Osteoblast (primary cell): ENCODE results near the gene DNAH17. TPM values are rescaled to one million over a fixed set of nuclear protein-coding genes. Genes with fewer than 3 reads are reported as not detected.

Experiments
- DNase-seq: peaks from one replicate; pipeline ENCODE4 v3.0.0; 2011; ENCODE audit warnings: low spot score, mixed read lengths; ENCODE audit not compliant: insufficient read length; ENCODE audit errors: missing footprints
- H2AFZ ChIP-seq: 2 replicates; pipeline ENCODE4 v1.6.0; 2011; ENCODE audit warnings: mild to moderate bottlenecking, low read length
- H3K27ac ChIP-seq: 2 replicates; pipeline ENCODE4 v1.5.1; 2011; ENCODE audit warnings: mild to moderate bottlenecking, low read depth, low read length, moderate library complexity
- H3K27me3 ChIP-seq: 2 replicates; pipeline ENCODE4 v1.6.0; 2012; ENCODE audit warnings: mild to moderate bottlenecking, control low read depth, inconsistent platforms, low read length, moderate library complexity; ENCODE audit not compliant: insufficient read depth
- H3K36me3 ChIP-seq: 2 replicates; pipeline ENCODE4 v1.5.1; 2011; ENCODE audit warnings: mild to moderate bottlenecking, low read length, control low read depth, moderate library complexity; ENCODE audit not compliant: insufficient read depth
- H3K4me1 ChIP-seq: 2 replicates; pipeline ENCODE4 v1.5.1; 2011; ENCODE audit warnings: mild to moderate bottlenecking, low read length, control low read depth, moderate library complexity; ENCODE audit not compliant: insufficient read depth
- H3K4me2 ChIP-seq: 2 replicates; pipeline ENCODE4 v1.6.0; 2011; ENCODE audit warnings: mild to moderate bottlenecking, low read length; ENCODE audit not compliant: insufficient read depth
- H3K4me3 ChIP-seq: fragments of 200-600 bp; sonication (generic); 3 replicates; pipeline ENCODE4 v1.5.1; 2012; ENCODE audit warnings: mild to moderate bottlenecking, low read length, inconsistent platforms; ENCODE audit not compliant: insufficient read depth
- H3K79me2 ChIP-seq: 2 replicates; pipeline ENCODE4 v1.6.0; 2012; ENCODE audit warnings: mild to moderate bottlenecking, low read length, control low read depth, inconsistent platforms; ENCODE audit not compliant: insufficient read depth
- H3K9me3 ChIP-seq: 2 replicates; pipeline ENCODE4 v1.5.1; 2011; ENCODE audit warnings: low read depth, low read length, control low read depth
- H4K20me1 ChIP-seq: 2 replicates; pipeline ENCODE4 v1.6.0; 2012; ENCODE audit warnings: mild to moderate bottlenecking, low read length, control low read depth; ENCODE audit not compliant: insufficient read depth
- total RNA-seq: library from RNA; depleted of rRNA; stranded (reverse); fragments of >200 nt; gene quantifications from 2 replicates; pipeline ENCODE4 v1.2.3, GENCODE V29; 2012
- TF ChIP-seq, protein P1 (sequence below): IDR thresholded peaks from 2 replicates; pipeline ENCODE4 v1.5.1; 2011; ENCODE audit warnings: mild to moderate bottlenecking, low read depth, low read length, moderate library complexity; ENCODE audit errors: extremely low read depth

DNAH17 gene
- total RNA-seq, 1 donor, result under 0.01 TPM

DNA sequence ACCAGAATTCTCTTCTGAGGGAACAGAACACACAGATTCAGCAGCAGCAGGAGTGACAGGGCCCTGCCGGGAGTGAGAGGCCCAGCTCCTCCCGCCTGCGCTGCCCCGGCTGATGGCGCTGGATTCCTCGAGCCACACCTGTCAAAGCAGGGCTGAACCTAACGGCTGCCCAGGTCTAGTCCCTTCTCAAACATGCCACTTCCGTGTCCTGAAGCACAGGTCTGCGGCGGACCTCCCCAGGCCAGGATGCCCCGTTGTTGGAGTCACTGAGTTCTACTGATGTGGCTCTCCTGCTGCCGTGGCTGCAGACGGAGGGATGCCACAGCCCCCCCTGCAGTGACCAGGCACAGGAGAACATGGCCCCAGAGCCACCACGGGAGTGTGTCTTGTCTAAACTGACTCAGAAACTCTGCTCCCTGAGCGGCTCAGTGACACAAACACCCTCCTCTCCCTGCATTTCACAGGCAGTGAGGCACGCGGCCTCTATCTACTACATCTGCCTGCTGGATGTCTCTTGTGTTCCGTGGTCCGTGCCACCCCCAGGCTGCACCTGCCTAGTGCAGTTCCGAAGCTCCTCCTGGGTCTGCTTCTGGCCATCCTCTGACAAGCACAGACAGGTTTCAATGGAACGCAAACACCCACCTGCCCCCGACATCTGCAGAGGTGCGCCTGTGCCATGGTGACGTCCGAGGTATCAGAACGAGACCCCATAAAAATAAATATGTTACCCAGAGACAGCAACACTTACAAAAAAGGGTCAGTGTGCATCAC lies 44.7 kb upstream of the DNAH17 start:
- Histone ChIP-seq H3K4me3 (no peak overlapping the region), H2AFZ (no peak overlapping the region), H4K20me1 (no peaks in the 10 kb centered on the region), H3K36me3 (no peaks in the 10 kb centered on the region), H3K9me3 (no peaks in the 10 kb centered on the region), H3K4me2 (no peak overlapping the region), H3K4me1 (peaks cover 17% of the 10 kb centered on the region), H3K27ac (no peak overlapping the region), H3K79me2 (no peaks in the 10 kb centered on the region), H3K27me3 (no peaks in the 10 kb centered on the region)
- no peak for DNase-seq
- TF ChIP-seq, protein P1, sequence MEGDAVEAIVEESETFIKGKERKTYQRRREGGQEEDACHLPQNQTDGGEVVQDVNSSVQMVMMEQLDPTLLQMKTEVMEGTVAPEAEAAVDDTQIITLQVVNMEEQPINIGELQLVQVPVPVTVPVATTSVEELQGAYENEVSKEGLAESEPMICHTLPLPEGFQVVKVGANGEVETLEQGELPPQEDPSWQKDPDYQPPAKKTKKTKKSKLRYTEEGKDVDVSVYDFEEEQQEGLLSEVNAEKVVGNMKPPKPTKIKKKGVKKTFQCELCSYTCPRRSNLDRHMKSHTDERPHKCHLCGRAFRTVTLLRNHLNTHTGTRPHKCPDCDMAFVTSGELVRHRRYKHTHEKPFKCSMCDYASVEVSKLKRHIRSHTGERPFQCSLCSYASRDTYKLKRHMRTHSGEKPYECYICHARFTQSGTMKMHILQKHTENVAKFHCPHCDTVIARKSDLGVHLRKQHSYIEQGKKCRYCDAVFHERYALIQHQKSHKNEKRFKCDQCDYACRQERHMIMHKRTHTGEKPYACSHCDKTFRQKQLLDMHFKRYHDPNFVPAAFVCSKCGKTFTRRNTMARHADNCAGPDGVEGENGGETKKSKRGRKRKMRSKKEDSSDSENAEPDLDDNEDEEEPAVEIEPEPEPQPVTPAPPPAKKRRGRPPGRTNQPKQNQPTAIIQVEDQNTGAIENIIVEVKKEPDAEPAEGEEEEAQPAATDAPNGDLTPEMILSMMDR, result no peak

GRCh38 chr17:78620099-78620498 lies 42.9 kb upstream of the DNAH17 start:
- no peaks in the 10 kb centered on the region for H4K20me1 ChIP-seq
- H3K4me1 ChIP-seq, result peaks cover 17% of the 10 kb centered on the region
- H3K4me3 ChIP-seq, result no peak overlapping the region
- no peak overlapping the region for H3K27ac ChIP-seq
- no peaks in the 10 kb centered on the region for H3K9me3 ChIP-seq
- no peak overlapping the region for H3K4me2 ChIP-seq
- no peak for DNase-seq
- no peaks in the 10 kb centered on the region for H3K27me3 ChIP-seq
- TF ChIP-seq, protein P1, result no peak
- H2AFZ ChIP-seq, result no peak overlapping the region
- no peaks in the 10 kb centered on the region for H3K79me2 ChIP-seq
- H3K36me3 ChIP-seq, result no peaks in the 10 kb centered on the region

DNA sequence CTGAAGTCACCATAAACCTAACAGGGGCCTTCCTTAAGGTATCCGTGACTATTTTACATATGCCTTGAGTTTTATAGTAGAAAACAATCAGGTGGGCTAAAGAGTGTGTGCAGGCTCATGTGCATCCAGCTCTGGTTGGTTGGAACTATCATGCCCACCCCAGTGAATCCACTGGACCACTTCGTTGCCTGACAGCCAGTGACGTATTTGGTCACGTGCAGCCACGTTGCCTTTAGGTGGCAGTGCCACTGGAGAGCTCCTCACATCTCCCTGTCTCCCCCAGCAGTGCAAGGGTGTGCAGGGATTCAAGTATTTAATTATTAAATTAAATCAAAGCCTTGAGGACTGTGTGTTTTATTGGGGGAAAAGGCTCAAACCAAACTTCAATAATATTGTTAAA lies 42.1 kb upstream of the DNAH17 start:
- Histone ChIP-seq H2AFZ (no peak overlapping the region), H3K4me3 (no peak overlapping the region), H3K4me1 (peaks cover 17% of the 10 kb centered on the region), H3K36me3 (no peaks in the 10 kb centered on the region), H3K9me3 (no peaks in the 10 kb centered on the region), H4K20me1 (no peaks in the 10 kb centered on the region), H3K27ac (no peak overlapping the region), H3K4me2 (no peak overlapping the region), H3K27me3 (no peaks in the 10 kb centered on the region), H3K79me2 (no peaks in the 10 kb centered on the region)
- TF ChIP-seq, protein P1, result no peak
- DNase-seq, result no peak

DNA sequence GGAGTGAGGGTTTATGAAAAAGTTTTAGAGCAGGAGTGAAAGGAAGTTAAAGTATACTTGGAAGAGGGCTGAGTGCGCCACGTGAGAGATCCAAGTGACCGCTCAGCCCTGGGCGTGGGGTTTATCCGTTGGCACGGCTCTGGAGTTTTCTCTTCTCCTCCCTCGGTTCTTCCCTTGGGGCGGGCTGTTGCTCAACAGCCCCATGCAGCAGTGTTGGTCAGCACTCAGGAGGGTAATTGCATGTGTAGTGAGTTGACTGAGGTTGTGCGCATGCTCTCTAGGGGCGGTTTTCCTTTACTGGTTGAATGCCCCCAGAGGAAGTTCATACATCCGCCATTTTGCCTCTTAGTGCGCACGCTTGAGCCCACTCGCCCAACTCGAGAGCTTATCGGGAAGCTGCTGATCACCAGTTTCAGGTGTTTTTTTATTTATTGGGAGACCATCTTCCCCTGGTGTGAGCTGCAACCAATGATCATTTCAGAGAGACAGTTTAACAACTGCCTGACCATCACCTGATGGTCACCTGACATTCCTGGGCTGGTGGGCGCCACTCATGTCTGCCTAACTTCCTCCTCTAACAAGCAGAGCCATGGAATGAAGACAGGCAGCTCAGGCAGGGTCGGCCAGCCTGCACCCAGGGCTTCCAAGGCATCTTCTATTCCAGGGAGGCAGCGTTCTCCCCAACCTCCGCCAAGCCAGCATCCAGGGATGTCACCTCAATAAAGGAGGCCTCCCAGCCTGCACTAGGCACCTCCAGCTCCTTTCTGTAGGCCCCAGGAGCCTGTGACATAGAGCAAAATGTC lies 41.3 kb upstream of the DNAH17 start:
- no peak overlapping the region for H3K4me3 ChIP-seq
- peak; percentile 87 for DNase-seq

More for the DNA sequence above, 41.3 kb upstream of the DNAH17 start:
- H3K4me1 ChIP-seq, result peaks cover 17% of the 10 kb centered on the region
- H4K20me1 ChIP-seq, result no peaks in the 10 kb centered on the region
- H3K79me2 ChIP-seq, result no peaks in the 10 kb centered on the region
- peak overlapping the region; percentile 29 for H2AFZ ChIP-seq
- no peaks in the 10 kb centered on the region for H3K9me3 ChIP-seq
- H3K4me2 ChIP-seq, result peak overlapping the region; percentile 17
- H3K27ac ChIP-seq, result peak overlapping the region; percentile 39
- H3K36me3 ChIP-seq, result no peaks in the 10 kb centered on the region
- TF ChIP-seq, protein P1, result no peak
- H3K27me3 ChIP-seq, result no peaks in the 10 kb centered on the region
